Fibroblast of lung (primary cell): ENCODE measurements around the gene SYNM. TPM values are rescaled to one million over a fixed set of nuclear protein-coding genes. Genes with fewer than 3 reads are reported as not detected.

Source experiments
- DNase-seq, 2 donors: peaks; one replicate each; pipeline versions ENCODE4 v3.0.0 to v3.0.0-alpha.2; 2010; ENCODE audit warnings: low read depth in 2 of 2
- H2AFZ ChIP-seq: 2 replicates; pipeline ENCODE4 v1.5.1; 2012; ENCODE audit warnings: low read length, control low read depth, inconsistent platforms
- H3K27ac ChIP-seq: 2 replicates; pipeline ENCODE4 v1.5.1; 2011; ENCODE audit warnings: low read length, control low read depth; ENCODE audit not compliant: insufficient read depth
- H3K27me3 ChIP-seq: 2 replicates; pipeline ENCODE4 v1.5.1; 2011; ENCODE audit warnings: mild to moderate bottlenecking, low read length; ENCODE audit not compliant: control insufficient read depth, insufficient read depth
- H3K36me3 ChIP-seq: 2 replicates; pipeline ENCODE4 v1.5.1; 2011; ENCODE audit warnings: low read length; ENCODE audit not compliant: control insufficient read depth, insufficient read depth
- H3K4me1 ChIP-seq: 2 replicates; pipeline ENCODE4 v1.5.1; 2011; ENCODE audit warnings: low read length; ENCODE audit not compliant: control insufficient read depth, insufficient read depth; ENCODE audit errors: extremely low read depth
- H3K4me2 ChIP-seq: 2 replicates; pipeline ENCODE4 v1.5.1; 2011; ENCODE audit warnings: low read length, control low read depth; ENCODE audit not compliant: insufficient read depth; ENCODE audit errors: extremely low read depth
- H3K4me3 ChIP-seq, 4 experiments: fragments of 200-600 bp in 1 of 4; sonication (generic) in 1 of 4; replicated peaks in 1 of 4; 2 replicates each; pipeline ENCODE4 v1.5.1; 2011 to 2016; ENCODE audit warnings: low read length in 4 of 4, low read depth in 3 of 4, mild to moderate bottlenecking in 3 of 4, control low read depth in 2 of 4, inconsistent platforms in 1 of 4, mixed read lengths in 1 of 4; ENCODE audit not compliant: insufficient read depth in 1 of 4; ENCODE audit errors: control extremely low read depth in 1 of 4
- H3K79me2 ChIP-seq: 2 replicates; pipeline ENCODE4 v1.5.1; 2012; ENCODE audit warnings: mild to moderate bottlenecking, low read length, inconsistent platforms; ENCODE audit not compliant: control insufficient read depth, insufficient read depth
- H3K9ac ChIP-seq: 2 replicates; pipeline ENCODE4 v1.5.1; 2011; ENCODE audit warnings: mild to moderate bottlenecking, low read length, control low read depth; ENCODE audit not compliant: insufficient read depth
- H3K9me3 ChIP-seq: 2 replicates; pipeline ENCODE4 v1.5.1; 2012; ENCODE audit warnings: low read depth, low read length; ENCODE audit not compliant: control insufficient read depth, insufficient read depth
- H4K20me1 ChIP-seq: 2 replicates; pipeline ENCODE4 v1.5.1; 2011; ENCODE audit warnings: low read length; ENCODE audit not compliant: control insufficient read depth, insufficient read depth; ENCODE audit errors: extremely low read depth
- EZH2 ChIP-seq: IDR thresholded peaks from 2 replicates; pipeline ENCODE4 v1.5.1; 2012; ENCODE audit warnings: low read length, control low read depth, mild to moderate bottlenecking; ENCODE audit errors: missing control alignments
- polyA plus RNA-seq, 2 donors: library from polyadenylated mRNA; depleted of rRNA in 1 of 2; stranded (reverse) in 1 of 2; unstranded in 1 of 2; fragments of >200 nt; gene quantifications; 2 replicates each; pipeline ENCODE4 v1.2.1, GENCODE V29; 2011 to 2012; ENCODE audit warnings: missing spikeins in 1 of 2
- total RNA-seq: library from RNA; depleted of rRNA; stranded (reverse); fragments of >200 nt; gene quantifications from 2 replicates; pipeline ENCODE4 v1.2.1, GENCODE V29; 2014
- TF ChIP-seq, protein P1 (sequence below), 2 donors: IDR thresholded peaks in 1 of 2; conservative IDR thresholded peaks in 1 of 2; 1 replicate in 1 of 2; 2 replicates in 1 of 2; pipeline ENCODE4 v1.5.1; 2011 to 2012; ENCODE audit warnings: low read length in 2 of 2, control low read depth in 1 of 2, inconsistent platforms in 1 of 2, low read depth in 1 of 2, mild to moderate bottlenecking in 1 of 2

Gene SYNM
- total and polyA plus RNA-seq, 2 donors (not counting 1 experiment from before 2014, with no cell fraction given) = 1.8 to 8.6 TPM

- Histone ChIP-seq H3K9me3 (no peaks in the 10 kb centered on the region), H3K27me3 (no peaks in the 10 kb centered on the region), H3K36me3 (peaks cover 1% of the 10 kb centered on the region), H3K4me2 (no peak overlapping the region), H4K20me1 (no peaks in the 10 kb centered on the region), H3K4me3 (no peak overlapping the region), H3K4me1 (no peaks in the 10 kb centered on the region), H3K27ac (no peak overlapping the region), H3K79me2 (no peaks in the 10 kb centered on the region), H3K9ac (no peak overlapping the region), H2AFZ (no peak overlapping the region)
- TF ChIP-seq, protein P1, sequence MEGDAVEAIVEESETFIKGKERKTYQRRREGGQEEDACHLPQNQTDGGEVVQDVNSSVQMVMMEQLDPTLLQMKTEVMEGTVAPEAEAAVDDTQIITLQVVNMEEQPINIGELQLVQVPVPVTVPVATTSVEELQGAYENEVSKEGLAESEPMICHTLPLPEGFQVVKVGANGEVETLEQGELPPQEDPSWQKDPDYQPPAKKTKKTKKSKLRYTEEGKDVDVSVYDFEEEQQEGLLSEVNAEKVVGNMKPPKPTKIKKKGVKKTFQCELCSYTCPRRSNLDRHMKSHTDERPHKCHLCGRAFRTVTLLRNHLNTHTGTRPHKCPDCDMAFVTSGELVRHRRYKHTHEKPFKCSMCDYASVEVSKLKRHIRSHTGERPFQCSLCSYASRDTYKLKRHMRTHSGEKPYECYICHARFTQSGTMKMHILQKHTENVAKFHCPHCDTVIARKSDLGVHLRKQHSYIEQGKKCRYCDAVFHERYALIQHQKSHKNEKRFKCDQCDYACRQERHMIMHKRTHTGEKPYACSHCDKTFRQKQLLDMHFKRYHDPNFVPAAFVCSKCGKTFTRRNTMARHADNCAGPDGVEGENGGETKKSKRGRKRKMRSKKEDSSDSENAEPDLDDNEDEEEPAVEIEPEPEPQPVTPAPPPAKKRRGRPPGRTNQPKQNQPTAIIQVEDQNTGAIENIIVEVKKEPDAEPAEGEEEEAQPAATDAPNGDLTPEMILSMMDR (conservative IDR thresholded peaks at IDR 0.05 in 1 of 2, IDR thresholded peaks at IDR 0.05 in 1 of 2; ENCODE audit: low read depth in 1 of 2, low read length in 2 of 2) = no peak
- no peak for TF ChIP-seq EZH2
- no peak for DNase-seq
These were observed 77.9 kb downstream of the SYNM start for GRCh38 chr15:99182791-99183190.

Other genes with a start within 250 kb of the SYNM start
- gene PGPEP1L, start 97.3 kb upstream of the SYNM start, total RNA-seq = not detected in 2 replicates
- not detected in 2 replicates for gene PGPEP1L, start 97.3 kb upstream of the SYNM start, polyA plus RNA-seq
- gene TTC23, start 144.5 kb downstream of the SYNM start, total RNA-seq = 25.7 and 30.4 TPM in 2 replicates
- gene TTC23, start 144.5 kb downstream of the SYNM start, polyA plus RNA-seq = 3.5 and 4.1 TPM in 2 replicates
- gene LRRC28, start 146.4 kb downstream of the SYNM start, total RNA-seq = 10.0 and 20.1 TPM in 2 replicates
- gene LRRC28, start 146.4 kb downstream of the SYNM start, polyA plus RNA-seq = 23.8 and 26.3 TPM in 2 replicates